Hepatocyte (in vitro differentiated cells): ENCODE results near the gene CWC15.

Source experiments
- EZH2 ChIP-seq: fragments of 200-600 bp; sonication (generic); IDR thresholded peaks from 2 replicates; pipeline ENCODE4 v1.6.1; 2016; ENCODE audit warnings: antibody characterized with exemption, mild to moderate bottlenecking, borderline replicate concordance
- EZH2phosphoT487 ChIP-seq: fragments of 200-600 bp; sonication (generic); IDR thresholded peaks from one replicate; pipeline ENCODE4 v1.6.1; 2018; ENCODE audit warnings: antibody characterized with exemption, mild to moderate bottlenecking, low read depth, moderate library complexity; ENCODE audit not compliant: unreplicated experiment, severe bottlenecking
- TF ChIP-seq, protein P1 (sequence below): fragments of 200-600 bp; sonication (generic); IDR thresholded peaks from 2 replicates; pipeline ENCODE4 v1.5.1; 2016; ENCODE audit warnings: antibody characterized with exemption, mild to moderate bottlenecking; ENCODE audit not compliant: poor library complexity

DNA sequence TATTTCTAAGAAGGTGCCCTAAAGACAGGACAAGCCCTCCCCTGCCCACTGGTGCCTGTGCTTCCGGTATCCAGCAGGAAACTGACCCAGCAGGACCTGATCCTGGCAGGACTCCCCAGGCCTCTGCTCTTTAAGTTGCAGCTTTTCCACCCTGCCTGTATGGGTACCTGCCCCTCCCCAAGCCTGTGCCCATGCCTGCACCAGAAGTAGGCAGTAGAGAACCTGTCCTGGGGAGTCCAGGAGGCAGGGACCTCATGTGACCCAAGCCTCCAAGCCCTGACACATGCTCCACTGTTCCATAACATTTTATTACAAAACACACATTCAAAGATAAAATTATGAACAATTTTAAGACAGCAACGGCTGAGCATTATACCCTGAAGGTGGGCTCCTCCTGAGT, 14.2 kb downstream of the CWC15 start:
- TF ChIP-seq, protein P1, sequence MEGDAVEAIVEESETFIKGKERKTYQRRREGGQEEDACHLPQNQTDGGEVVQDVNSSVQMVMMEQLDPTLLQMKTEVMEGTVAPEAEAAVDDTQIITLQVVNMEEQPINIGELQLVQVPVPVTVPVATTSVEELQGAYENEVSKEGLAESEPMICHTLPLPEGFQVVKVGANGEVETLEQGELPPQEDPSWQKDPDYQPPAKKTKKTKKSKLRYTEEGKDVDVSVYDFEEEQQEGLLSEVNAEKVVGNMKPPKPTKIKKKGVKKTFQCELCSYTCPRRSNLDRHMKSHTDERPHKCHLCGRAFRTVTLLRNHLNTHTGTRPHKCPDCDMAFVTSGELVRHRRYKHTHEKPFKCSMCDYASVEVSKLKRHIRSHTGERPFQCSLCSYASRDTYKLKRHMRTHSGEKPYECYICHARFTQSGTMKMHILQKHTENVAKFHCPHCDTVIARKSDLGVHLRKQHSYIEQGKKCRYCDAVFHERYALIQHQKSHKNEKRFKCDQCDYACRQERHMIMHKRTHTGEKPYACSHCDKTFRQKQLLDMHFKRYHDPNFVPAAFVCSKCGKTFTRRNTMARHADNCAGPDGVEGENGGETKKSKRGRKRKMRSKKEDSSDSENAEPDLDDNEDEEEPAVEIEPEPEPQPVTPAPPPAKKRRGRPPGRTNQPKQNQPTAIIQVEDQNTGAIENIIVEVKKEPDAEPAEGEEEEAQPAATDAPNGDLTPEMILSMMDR, result no peak
- TF ChIP-seq EZH2phosphoT487 (no peak), EZH2 (no peak)
